Natural killer cell (primary cell): ENCODE results near the gene MSRB2. TPM values are rescaled to one million over a fixed set of nuclear protein-coding genes. Genes with fewer than 3 reads are reported as not detected.

Source experiments
- ATAC-seq, 3 donors: fragments of 150-1000 bp in 2 of 3; fragments of 200-7000 bp in 1 of 3; cut with Tn5 transposase; 1 replicate in 1 of 3; 2 replicates in 2 of 3; pipeline ENCODE4 v1.10.0; 2021; ENCODE audit warnings: mild to moderate bottlenecking in 2 of 3, moderate library complexity in 2 of 3
- DNase-seq, 2 donors: peaks; one replicate each; pipeline versions ENCODE4 v3.0.0 to v3.0.0-alpha.2; 2013 to 2021; ENCODE audit warnings: mixed read lengths in 1 of 2
- H3K27ac ChIP-seq: one replicate; pipeline ENCODE4 v1.5.1; 2013; ENCODE audit warnings: mild to moderate bottlenecking, low read length
- H3K27me3 ChIP-seq: one replicate; pipeline ENCODE4 v1.6.1; 2013; ENCODE audit warnings: low read length; ENCODE audit not compliant: control insufficient read depth, insufficient read depth
- H3K36me3 ChIP-seq: one replicate; pipeline ENCODE4 v1.6.1; 2013; ENCODE audit warnings: low read length; ENCODE audit not compliant: control insufficient read depth, insufficient read depth
- H3K4me1 ChIP-seq: one replicate; pipeline ENCODE4 v1.6.1; 2013; ENCODE audit warnings: low read length; ENCODE audit not compliant: control insufficient read depth, insufficient read depth
- H3K4me3 ChIP-seq: one replicate; pipeline ENCODE4 v1.5.1; 2013; ENCODE audit warnings: low read length
- H3K9me3 ChIP-seq: one replicate; pipeline ENCODE4 v1.6.1; 2013; ENCODE audit warnings: low read length; ENCODE audit not compliant: control insufficient read depth, insufficient read depth
- H3K27ac Mint-ChIP-seq, 2 donors: one replicate each; pipeline ENCODE4 v1.8.0; 2022; ENCODE audit warnings: mild to moderate bottlenecking in 2 of 2, mixed read lengths in 2 of 2, moderate library complexity in 1 of 2
- H3K27me3 Mint-ChIP-seq, 2 donors: one replicate each; pipeline ENCODE4 v1.8.0; 2022; ENCODE audit warnings: low read depth in 2 of 2, mixed read lengths in 2 of 2
- H3K36me3 Mint-ChIP-seq: one replicate; pipeline ENCODE4 v1.8.0; 2022; ENCODE audit warnings: mixed read lengths
- H3K4me1 Mint-ChIP-seq, 2 donors: one replicate each; pipeline ENCODE4 v1.8.0; 2022; ENCODE audit warnings: mixed read lengths in 2 of 2
- H3K4me3 Mint-ChIP-seq: one replicate; pipeline ENCODE4 v1.8.0; 2022; ENCODE audit warnings: mild to moderate bottlenecking, moderate library complexity, mixed read lengths
- H3K9me3 Mint-ChIP-seq, 2 donors: one replicate each; pipeline ENCODE4 v1.8.0; 2022; ENCODE audit warnings: mixed read lengths in 2 of 2
- WGBS: methylation state at CpG from one replicate; pipeline ENCODE4 v1.1.7; 2013; ENCODE audit warnings: missing lambda C conversion rate; ENCODE audit not compliant: insufficient coverage; 5-methylcytosine and 5-hydroxymethylcytosine counted together
- intact Hi-C: fragments of 100-400 bp; cut with micrococcal nuclease; formaldehyde crosslinking; loops from one replicate; pipeline ENCODE4 v1.14.2; 2022
- total RNA-seq, 4 donors: library from RNA; stranded (reverse); fragments of 120-200 nt in 1 of 4; gene quantifications; one replicate each; pipeline versions ENCODE4 v1.2.3 to v1.2.4, GENCODE V29; 2013 to 2022
- TF ChIP-seq, protein P1 (sequence below): fragments of 200-600 bp; IDR thresholded peaks from one replicate; pipeline ENCODE4 v1.8.0; 2022; ENCODE audit warnings: antibody characterized with exemption

Gene MSRB2
- total RNA-seq, result 1 to 10 TPM; 3.3 to 5.6 (median 3.8) TPM
- total RNA-seq (2013), result 3.1 TPM

DNA sequence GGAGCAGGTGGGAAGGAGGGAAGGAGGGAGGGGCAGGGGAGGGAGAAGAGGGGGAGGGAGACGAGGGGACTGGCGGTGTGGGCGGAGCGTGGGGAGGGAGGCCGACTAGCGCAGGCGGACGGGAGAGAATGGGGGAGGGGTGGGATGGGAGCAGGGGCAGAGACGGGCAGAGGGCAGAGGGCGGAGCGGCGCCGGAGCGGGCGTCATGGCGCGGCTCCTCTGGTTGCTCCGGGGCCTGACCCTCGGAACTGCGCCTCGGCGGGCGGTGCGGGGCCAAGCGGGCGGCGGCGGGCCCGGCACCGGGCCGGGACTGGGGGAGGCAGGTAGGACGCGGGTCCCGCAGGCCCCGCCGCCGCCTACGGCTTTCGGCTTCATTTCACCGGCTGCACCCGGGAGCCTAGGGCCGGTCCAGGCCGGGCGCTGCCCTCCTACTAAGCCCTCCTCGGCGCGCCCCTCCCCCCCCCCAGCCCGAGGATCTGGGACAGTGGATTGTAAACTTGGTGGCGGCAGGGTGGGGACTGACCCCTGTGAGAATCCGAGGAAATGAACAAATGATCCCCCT is at the start of gene MSRB2:
TSS of gene MSRB2 (plus strand) at position 176 of the 562 bp plus-strand sequence. CDS start at position 206, 30 bp downstream.
- peak within 1 kb of the TSS; percentile 55 to 91 for H3K27ac Mint-ChIP-seq
- intact Hi-C loops, result no loop called here
- H3K4me1 Mint-ChIP-seq, result peaks cover 16 to 34% of the 10 kb centered on the region in 2 donors
- no peaks in the 10 kb centered on the region for H3K36me3 Mint-ChIP-seq
- peak; percentile 49 to 92 for DNase-seq
- H3K9me3 Mint-ChIP-seq, result no peaks in the 10 kb centered on the region
- H3K27me3 ChIP-seq, result no peaks in the 10 kb centered on the region
- WGBS, result 0% methylated on average over 49 of the region's 50 CpGs
- peak within 1 kb of the TSS; percentile 69 for H3K27ac ChIP-seq
- peak within 1 kb of the TSS; percentile 72 for H3K4me3 ChIP-seq
- H3K36me3 ChIP-seq, result no peaks in the 10 kb centered on the region
- no peaks in the 10 kb centered on the region for H3K9me3 ChIP-seq
- H3K27me3 Mint-ChIP-seq, result no peaks in the 10 kb centered on the region
- peaks cover 13% of the 10 kb centered on the region for H3K4me1 ChIP-seq
- TF ChIP-seq, protein P1, sequence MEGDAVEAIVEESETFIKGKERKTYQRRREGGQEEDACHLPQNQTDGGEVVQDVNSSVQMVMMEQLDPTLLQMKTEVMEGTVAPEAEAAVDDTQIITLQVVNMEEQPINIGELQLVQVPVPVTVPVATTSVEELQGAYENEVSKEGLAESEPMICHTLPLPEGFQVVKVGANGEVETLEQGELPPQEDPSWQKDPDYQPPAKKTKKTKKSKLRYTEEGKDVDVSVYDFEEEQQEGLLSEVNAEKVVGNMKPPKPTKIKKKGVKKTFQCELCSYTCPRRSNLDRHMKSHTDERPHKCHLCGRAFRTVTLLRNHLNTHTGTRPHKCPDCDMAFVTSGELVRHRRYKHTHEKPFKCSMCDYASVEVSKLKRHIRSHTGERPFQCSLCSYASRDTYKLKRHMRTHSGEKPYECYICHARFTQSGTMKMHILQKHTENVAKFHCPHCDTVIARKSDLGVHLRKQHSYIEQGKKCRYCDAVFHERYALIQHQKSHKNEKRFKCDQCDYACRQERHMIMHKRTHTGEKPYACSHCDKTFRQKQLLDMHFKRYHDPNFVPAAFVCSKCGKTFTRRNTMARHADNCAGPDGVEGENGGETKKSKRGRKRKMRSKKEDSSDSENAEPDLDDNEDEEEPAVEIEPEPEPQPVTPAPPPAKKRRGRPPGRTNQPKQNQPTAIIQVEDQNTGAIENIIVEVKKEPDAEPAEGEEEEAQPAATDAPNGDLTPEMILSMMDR, result no peak
- H3K4me3 Mint-ChIP-seq, result peak within 1 kb of the TSS; percentile 87
- ATAC-seq, result peak; percentile 77 to 83 (median 79)

GRCh38 chr10:23046027-23046426 is 49.4 kb upstream of the MSRB2 start:
- Mint-ChIP-seq H3K36me3 (no peaks in the 10 kb centered on the region), H3K27ac (no peak overlapping the region)
- DNase-seq, result no peak

DNA sequence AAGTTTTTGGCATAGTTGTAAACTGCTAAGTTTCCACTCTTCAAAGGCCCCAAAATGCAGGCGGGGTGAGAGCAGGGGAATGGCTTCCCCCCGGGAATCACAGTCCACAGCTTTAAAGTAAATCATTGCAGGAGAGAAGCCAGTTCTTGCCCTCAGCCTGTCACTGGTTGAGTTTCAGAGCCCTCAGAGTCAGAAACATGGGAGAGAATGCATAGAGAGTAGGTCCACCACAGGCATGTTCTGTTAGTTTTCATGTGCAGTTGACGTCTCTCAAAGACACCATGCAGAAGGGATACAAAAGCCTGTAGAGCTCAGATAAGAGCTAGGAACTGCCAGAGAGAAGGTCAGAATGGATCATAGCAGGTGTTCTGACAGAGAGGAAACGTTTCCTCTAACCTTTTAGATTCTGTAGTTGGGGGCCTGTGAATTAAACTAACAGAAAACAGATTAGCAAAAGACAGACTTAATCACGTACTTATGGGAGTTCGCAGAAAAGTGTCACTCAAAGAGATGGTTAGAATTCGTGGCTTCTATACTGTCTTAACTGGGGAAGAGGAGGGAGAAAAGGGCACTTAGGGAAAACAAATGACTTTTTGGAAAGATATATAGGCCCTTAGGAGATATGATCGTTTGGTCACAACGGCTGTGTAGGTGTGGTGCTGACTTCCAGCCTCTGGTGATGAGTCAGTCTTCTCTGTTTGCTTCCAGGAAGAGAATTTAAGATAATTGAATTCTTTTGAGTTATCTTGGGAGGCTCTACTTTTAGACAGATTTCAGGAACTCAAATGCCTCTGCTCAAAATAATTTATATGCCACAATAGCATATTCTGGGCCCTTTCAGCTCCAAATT is 48.0 kb upstream of the MSRB2 start:
- no peaks in the 10 kb centered on the region for H3K36me3 Mint-ChIP-seq
- H3K27ac Mint-ChIP-seq, result no peak overlapping the region
- H3K27ac ChIP-seq, result no peak overlapping the region
- no peaks in the 10 kb centered on the region for H3K36me3 ChIP-seq
- peaks cover 4% of the 10 kb centered on the region for H3K27me3 ChIP-seq
- H3K27me3 Mint-ChIP-seq, result peaks cover 16 to 54% of the 10 kb centered on the region in 2 donors
- no peaks in the 10 kb centered on the region for H3K9me3 Mint-ChIP-seq
- H3K9me3 ChIP-seq, result no peaks in the 10 kb centered on the region
- no peaks in the 10 kb centered on the region for H3K4me1 Mint-ChIP-seq
- intact Hi-C loops, result no loop called here
- DNase-seq, result no peak
- TF ChIP-seq, protein P1, result no peak
- no peaks in the 10 kb centered on the region for H3K4me1 ChIP-seq
- WGBS, result 84% methylated on average over 9 of the region's 9 CpGs
- no peak overlapping the region for H3K4me3 ChIP-seq
- ATAC-seq, result no peak
- no peak overlapping the region for H3K4me3 Mint-ChIP-seq

More at GRCh38 chr10:23046027-23046426, 49.4 kb upstream of the MSRB2 start:
- H3K36me3 ChIP-seq, result no peaks in the 10 kb centered on the region
- H3K9me3 ChIP-seq, result no peaks in the 10 kb centered on the region
- no peak overlapping the region for H3K4me3 ChIP-seq
- Mint-ChIP-seq H3K4me3 (no peak overlapping the region), H3K4me1 (no peaks in the 10 kb centered on the region), H3K9me3 (no peaks in the 10 kb centered on the region), H3K27me3 (peaks cover 11 to 51% of the 10 kb centered on the region in 2 donors)
- H3K27me3 ChIP-seq, result peaks cover 4% of the 10 kb centered on the region
- 76% methylated on average over 4 of the region's 4 CpGs for WGBS
- no peak for ATAC-seq
- intact Hi-C loops, result no loop called here
- H3K4me1 ChIP-seq, result no peaks in the 10 kb centered on the region
- no peak overlapping the region for H3K27ac ChIP-seq
- TF ChIP-seq, protein P1, result no peak
